GM18873 (cell line): Measurements from ENCODE around the gene FKBP1B.
"Not testable (repeated sequence)": the region's sequence is repeated elsewhere in the genome, so short reads cannot be mapped to it uniquely, and the experiment has no call there.

Experiments
- ATAC-seq: cut with Tn5 transposase; IDR thresholded peaks from one replicate; pipeline ENCODE4 v1.9.1; 2021; ENCODE audit warnings: mild to moderate bottlenecking, moderate library complexity, moderate number of reproducible peaks; ENCODE audit not compliant: unreplicated experiment, low FRiP score

FKBP1B gene

DNA sequence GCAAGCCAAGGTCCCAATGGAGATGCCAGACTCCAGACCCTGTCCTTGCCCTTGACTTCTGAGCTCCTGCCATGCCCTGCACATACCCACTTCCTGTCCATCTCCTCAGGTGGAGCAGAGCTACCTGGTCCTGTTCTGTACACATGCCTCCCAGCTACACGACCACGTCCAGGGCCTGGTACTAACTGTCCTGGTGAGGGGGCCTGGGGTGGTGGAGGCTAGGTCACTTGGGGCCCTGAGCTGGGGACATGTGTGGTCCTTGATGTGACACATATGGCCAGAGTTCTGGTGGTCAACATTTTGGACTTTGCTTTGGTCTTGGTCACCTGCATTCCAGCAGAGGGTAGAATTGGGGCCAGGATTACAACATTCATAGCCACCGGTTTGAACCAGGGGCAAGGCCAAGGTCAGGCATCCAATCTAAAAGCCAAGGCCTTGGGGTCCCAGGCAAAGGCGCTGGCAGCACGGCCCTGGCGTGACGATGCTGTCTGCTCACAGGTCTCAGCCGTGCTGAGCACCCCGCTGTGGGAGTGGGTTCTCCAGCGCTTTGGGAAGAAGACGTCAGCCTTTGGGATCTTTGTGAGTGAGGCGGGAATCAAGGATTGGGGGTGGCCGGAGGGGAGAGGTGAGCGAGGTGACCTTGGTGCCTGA lies 27.1 kb upstream of the FKBP1B start:
- ATAC-seq = no peak

DNA sequence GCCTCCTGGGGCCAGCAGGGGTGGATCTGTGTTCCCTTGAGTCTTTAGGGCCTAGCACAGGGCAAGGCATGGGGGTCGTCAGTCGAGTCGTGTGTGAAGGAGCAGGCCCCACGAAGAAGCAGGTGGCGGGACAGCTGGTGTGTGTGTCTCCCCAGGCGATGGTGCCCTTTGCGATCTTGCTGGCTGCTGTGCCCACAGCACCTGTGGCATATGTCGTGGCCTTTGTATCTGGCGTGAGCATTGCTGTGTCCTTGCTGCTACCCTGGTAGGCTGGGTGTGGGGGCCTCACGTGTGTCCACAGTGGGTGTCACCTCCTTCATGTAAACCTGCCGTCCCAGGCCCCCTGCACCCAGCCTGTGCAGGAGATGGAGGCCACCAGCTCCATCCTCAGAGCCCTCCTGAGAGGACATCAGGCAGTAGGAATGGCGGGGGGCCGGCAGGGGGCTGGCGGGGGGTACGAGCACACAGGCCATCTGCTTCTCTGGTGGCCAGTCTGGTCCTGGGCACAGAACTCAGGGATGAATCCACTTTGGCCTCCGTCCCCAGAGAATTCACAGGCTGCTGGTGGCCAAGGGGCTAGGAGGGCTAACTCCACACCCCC lies 26.5 kb upstream of the FKBP1B start:
- no peak for ATAC-seq

DNA sequence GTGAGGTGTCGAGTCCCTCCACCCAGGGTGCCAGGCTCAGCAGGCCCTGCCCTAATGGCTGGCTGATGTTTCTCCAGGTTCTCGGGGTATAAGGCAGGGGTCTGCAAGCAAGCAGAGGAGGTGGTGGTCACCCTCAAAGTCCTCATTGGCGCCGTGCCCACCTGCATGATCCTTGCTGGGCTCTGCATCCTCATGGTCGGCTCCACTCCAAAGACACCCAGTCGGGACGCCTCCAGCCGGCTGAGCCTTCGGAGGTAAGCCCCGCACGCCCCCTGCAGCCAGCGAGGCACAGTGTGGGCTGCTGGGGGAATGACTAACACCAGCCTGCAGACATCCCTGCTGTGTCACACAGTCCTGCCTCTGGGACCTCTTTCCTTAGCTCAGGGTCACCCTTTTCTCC lies 25.5 kb upstream of the FKBP1B start:
- ATAC-seq = no peak

DNA sequence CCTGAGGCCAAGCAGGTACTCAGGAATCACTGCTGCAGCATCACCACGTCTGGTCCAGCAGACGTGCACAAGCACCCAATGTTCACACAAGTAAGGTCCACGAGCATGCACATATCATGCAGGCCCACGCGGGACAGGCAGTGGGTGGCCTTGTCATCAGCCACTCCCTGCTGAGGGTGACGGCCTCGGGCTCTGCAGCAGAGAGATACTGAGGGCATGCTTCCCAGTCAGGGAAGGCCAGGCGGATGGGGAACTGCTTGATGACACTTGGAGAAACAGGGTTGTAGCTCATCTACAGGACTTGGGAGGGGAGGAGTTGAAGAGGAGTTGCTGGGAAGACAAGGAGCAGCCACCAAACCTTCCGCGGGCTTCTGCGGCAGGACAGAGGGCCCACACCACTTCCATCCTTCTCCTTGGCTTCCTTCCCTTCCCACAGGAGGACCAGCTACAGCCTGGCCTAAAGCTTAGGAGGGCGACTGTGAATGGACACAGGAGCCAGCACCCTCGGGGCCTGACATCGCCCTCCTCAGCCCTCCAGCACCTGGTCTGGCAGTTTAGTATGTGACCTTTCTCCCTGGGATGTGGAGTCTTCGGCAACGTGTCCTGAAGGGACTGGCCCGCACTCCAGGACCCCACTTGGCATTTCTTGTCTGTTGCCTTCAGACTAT lies 24.4 kb upstream of the FKBP1B start:
- ATAC-seq = no peak

DNA sequence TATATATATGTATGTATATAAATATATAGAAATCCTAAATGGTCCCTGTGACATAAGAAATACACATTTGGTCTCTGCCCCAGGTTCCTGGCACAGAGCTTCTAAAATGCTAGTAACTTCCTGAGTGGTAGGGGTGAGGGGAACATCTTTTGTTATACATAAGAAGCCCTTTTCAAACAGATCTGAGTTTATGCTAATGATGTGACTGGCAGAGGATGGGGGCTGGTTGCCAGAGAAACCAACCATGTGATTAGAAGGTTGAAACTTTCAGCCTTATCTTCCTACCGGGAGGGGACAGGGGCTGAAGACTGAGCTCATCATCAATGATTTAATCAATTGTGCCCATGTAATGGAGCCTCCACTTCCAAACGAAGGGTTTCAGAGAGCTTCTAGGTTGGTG lies 23.3 kb upstream of the FKBP1B start:
- no peak for ATAC-seq

DNA sequence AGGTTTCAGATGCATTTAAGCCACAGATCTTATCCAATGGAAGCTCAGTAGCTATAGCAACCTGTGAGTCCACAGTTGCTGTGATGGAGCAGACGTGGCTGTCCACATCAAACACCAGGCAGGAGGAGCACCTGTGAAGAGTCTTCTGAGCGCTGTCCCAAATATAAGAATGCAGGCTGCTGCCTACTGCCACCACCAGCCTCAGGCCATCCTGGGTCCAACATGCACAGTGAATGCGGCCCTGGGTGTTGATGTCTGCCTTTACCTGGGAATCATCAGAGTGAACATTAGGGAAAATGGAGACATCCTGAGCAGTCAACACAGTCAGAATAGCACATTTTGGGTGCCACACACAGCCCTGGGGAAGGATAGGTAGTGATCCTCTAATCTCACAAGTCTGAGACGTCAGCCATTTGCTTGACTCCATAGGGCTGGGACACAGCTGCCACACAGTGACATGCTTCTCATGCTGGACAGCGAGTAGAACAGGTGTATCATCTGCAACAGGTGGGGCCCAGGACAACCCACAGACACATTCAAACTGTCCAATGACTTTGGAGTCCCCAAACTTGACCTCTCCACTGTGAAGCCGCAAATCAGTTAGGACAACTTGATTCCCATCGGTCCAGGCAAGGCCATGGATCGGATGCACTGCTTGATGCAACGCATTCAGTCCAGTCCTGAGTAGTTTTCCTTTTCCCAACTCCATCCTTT lies 10.6 kb upstream of the FKBP1B start:
- ATAC-seq = no peak

DNA sequence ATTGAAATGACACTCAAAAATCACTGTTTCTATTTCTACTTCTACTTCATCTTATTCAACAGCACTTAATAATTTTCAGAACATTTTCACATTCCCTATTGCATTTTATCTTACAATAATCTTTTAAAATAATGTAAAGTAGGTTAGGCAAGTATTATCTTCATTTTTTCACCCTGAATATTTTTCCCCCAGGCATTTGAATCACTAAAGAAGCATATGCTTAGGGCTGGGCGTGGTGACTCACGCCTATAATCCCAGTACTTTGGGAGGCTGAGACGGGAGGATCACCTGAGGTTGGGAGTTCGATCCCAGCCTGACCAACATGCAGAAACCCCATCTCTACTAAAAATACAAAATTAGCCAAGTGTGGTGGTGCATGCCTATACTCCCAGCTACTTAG lies 9.0 kb upstream of the FKBP1B start:
- no peak for ATAC-seq

DNA sequence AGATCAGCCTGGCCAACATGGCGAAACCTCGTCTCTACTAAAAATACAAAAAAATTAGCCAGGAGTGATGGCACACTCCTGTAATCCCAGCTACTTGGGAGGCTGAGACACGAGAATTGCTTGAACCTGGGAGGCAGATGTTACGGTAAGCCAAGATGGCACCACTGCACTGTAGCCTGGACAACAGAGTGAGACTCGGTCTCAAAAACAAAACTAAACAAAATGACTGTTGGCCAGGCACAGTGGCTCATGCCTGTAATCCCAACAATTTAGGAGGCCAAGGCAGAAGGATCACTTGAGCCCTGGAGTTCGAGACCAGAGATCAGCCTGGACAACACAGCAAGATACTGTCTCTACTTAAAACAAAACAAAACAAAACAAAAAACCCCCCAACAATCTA lies 6.4 kb upstream of the FKBP1B start:
- ATAC-seq = not testable (repeated sequence)

DNA sequence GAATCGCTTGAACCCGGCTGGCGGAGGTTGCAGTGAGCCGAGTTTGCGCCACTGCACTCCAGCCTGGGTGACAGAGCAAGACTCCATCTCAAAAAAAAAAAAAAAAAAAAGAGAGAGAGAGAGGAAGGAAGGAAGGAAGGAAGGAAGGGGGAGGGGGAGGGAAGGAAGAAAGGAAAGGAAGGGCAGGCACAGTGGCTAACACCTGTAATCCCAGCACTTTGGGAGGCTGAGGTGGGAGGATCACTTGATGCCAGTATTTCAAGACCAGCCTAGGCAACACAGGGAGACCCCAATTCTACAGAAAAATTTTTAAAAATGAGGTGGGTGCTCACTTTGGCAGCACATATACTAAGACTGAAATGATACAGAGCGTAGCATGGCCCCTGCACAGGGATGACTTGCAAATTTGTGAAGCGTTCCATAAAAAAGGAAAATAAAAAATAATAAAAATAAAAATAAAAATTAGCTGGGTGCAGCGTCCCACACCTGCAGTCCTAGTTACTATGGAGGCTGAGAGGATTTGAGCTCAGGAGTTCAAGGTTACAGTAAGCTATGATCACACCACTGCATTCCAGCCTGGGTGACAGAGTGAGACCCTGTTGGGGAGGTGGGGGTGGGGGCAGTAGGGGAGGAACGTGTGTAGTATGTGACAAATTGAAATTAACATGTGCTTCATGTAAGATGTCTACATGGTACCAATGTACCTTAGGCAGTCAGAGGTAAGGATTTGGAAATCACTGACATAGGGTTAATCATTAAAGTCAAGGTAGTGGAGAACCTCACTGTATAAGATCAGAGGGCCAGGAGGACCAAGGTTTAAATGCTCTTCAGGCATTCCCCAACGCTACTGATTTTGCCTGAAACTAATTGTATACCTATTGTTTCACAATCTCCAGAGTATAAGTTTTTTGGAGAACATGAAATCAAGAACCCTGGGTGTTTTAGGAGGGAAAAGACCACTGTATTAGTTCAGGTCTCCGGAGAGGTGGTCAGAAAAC lies 3.7 kb upstream of the FKBP1B start:
- ATAC-seq = no peak

DNA sequence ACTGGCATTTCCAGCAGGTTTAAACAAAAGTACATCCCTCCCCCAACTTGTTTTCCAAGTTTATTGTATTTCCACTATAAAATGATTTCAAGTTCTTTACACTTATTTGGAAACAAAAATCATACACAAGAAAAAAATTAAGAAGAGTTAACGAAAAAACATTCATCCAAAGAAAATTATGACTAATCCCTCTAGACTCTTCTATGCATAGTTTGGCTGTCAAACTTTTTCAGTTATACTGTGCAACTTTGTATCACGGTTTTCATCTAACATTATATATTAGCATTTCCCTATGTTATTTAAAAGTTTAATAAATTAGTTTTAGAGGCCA lies 3.0 kb upstream of the FKBP1B start:
- ATAC-seq = no peak

DNA sequence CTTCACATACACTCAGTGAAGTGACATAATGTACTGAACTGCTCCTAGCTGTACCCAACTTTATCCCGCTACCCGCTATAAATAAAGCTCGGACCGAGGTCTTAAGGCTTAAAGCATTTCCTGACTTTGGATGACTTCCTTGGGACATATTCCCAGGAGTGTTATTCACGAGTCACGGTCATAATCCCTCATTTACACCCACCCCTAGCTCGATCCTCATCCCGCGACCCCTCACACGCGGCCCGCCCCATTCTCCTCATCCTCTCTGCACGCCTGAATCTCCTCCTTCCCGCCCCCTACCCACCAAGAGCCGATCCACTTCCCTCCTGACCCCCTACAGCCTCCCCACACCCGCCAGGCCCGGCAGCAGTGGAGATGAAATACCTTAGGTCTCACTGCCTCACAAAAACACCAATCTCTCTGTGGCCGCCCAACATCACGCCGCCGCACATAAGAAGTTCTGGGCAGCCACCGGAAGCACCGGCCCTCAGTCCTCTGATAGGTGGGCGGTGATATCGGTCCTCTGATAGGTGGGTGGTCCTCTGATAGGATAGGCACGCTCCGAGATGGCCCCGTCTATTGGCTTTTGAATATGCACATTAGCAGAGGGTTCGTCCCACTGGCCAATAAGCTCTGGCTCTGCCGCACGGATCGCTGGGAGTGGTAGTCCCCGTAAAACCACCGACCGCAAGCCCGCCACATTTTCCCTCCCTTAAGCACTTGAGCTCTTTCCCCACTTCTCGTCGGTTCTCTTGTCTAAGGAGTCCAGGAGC lies 2.4 kb upstream of the FKBP1B start, which contains the start of gene WDCP:
Gene WDCP (minus strand): TSS at position 462 of the 773 bp plus-strand sequence. CDS start 7,897 bp downstream, outside the sequence.
- ATAC-seq = peak; percentile 99

DNA sequence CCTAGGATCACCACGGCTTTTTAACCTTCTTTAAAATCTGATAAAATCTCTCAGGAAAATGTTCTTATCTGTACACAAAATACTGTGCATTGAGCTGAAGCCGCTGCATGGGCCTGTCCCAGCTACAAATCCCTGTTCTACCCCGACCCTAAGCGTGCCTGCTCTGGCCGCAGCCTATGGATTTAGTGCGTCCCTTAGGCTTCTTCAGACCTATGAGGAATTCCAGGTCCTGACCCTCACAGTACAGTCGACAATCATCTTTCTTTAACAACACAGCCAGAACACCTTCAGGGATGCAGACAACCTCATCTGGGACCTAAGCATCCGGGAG lies 1.9 kb upstream of the FKBP1B start:
- no peak for ATAC-seq

DNA sequence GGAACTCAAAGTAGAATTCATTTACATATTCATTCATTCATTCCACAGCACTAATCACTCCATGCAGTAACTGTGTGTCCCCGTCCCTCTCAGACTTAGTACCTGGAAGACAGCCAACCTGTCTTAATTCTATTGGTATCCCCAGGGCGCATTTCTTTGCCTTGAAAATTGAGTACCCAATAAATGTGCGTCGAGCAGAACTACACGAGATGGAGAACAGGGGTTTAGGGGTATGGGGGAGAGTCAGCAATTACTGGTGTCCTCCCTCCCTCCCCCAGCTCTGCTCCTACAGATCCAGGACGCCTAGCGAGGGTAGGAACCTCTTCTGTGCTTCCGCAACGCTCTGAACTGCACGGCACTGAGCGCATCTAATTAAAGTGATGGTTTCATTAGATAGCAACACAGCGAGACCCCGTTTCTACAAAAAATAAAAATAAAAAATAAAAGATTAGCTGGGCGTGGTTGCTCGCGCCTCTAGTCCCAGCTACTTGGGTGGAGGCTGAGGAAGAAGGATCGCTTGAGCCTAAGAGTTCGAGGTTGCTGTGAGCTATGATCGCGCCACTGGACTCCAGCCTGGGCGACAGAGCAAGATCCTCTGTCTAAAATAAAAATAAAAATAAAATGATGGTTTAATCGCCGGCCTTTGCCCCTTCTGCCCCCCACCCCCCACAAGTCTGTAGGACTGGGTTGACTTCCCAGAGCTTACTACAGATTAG lies 614 bp upstream of the FKBP1B start:
- no peak for ATAC-seq

DNA sequence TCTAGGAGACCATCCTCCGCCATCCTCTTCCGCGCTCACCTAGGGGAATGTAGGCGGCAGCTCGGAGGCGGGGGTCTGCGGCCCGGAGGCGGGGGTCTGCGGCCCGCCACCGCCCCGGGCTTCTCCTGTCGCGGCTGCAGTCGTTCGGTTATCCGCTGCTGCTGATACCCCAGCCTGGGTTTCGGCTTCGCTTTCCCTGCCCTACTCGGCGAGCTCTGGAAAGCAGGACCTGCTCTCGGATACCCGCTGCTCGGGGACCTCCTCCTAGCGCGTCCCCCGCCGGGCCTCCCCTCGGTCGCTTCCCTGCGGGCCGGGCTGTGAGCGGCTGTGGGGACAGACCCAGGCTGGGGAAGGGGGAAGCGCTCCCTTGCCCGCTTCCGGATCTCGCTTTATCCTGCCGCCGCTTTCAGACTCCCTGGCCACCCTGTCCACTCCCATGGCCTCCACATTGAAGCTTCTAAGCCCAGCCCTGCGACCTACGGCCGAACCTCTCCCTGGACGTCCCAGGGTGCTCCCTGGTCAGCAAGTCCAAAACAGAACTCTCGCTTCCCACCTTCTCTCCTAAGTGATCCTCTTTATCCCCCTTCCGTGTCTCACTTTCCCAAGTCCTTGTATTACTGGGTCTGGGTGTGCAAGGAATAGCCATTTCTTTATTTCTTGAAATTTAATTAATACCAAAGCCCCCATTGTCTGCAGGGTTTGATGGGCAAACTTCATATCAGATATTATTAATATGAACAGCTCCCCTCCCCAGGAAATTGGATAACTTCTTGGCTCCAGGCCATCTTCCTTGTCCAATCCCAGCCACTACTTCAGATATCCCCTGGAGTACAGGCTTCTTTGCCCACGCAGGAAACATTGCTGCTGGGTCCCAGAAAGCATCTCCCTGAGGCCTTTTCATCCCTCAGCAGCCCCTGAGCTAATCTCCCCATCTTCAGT lies 769 bp downstream of the FKBP1B start:
- no peak for ATAC-seq

DNA sequence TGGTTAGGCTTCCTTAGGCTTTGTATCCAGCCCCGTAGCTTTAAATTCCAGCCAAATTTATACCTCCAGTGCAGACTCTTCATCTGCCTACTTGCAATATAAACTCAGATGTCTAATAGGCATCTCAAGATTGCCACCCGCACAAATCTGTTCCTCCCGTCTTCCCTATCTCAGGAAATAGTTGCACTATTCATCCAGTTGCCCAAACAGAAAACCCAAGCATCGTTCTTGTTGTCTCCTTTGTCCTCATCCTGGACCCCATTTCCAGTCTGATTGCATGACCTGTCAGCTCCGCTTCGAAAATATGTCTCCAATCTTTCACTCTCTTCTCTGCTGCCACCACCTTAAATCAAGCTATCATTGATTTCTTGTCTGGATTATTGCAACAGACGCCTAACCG lies 2.3 kb downstream of the FKBP1B start:
- ATAC-seq = no peak

DNA sequence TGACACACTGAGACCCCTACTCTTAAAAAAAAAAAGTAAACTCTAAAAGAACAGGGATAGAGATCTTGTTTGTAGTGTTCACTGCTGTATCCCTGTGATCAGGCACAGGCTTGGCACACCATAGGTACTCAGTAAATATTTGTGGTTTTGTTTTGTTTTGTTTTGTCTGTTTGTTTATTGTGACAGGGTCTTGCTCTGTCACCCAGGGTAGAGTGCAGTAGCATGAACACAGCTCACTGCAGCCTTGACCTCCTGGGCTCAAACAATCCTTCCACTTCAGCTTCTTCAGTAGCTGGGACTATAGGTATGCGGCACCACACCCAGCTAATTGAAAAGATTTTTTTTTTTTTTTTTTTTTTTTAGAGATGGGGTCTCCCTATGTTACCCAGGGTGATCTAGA lies 3.4 kb downstream of the FKBP1B start:
- no peak for ATAC-seq

DNA sequence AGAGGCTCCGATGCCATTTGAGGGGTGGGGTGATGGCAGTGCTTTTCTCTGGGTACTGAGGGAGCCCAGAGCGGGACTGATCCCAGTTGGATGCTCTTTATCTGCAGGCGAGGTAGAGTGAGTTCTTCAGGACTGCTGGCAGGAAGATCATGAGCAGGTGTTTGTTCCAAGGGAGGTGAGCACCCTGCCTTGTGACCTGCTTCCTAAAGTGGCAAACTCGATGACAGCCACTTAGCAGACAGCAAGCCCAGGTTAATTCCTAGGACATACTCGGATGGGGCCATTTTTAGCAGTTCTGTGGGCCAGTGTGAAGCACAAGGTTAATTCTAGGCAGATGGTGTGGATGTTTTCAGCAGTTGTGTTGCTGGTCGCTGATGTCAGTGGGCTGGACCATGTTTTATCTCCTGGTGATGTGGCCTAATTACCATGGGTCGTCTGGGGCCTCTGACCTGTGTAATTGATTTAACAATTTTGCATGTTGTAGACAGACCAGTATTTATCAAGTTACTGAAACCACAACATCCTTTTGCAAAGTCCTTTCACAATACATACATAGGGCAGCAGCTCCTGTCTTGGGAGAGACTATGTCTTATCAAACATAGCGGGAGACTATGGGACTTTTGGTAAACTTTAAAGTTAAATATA lies 4.9 kb downstream of the FKBP1B start:
- ATAC-seq = no peak
